Gastrocnemius medialis (tissue), 4 donors: ENCODE measurements around the gene RUFY3.

ENCODE experiments used
- CTCF ChIP-seq, 5 experiments: fragments of 450-650 bp in 3 of 5; fragments of 200-600 bp in 2 of 5; sonication (generic) in 2 of 5; IDR thresholded peaks in 4 of 5; conservative IDR thresholded peaks in 1 of 5; 1 replicate in 4 of 5; 2 replicates in 1 of 5; pipeline ENCODE4 v1.5.1; 2016 to 2019; ENCODE audit warnings: antibody characterized with exemption in 5 of 5, mild to moderate bottlenecking in 3 of 5, moderate library complexity in 3 of 5
- POLR2A ChIP-seq, 2 donors: fragments of 450-650 bp; IDR thresholded peaks; one replicate each; pipeline ENCODE4 v1.6.1; 2017; ENCODE audit warnings: antibody characterized with exemption in 2 of 2, mild to moderate bottlenecking in 2 of 2, moderate library complexity in 2 of 2

GRCh38 chr4:70772929-70773555, 51.3 kb downstream of the RUFY3 start:
- TF ChIP-seq POLR2A (IDR thresholded peaks at IDR 0.05): no peak
- TF ChIP-seq CTCF (IDR thresholded peaks at IDR 0.05 in 4 of 5, conservative IDR thresholded peaks at IDR 0.05 in 1 of 5): no peak
